Kidney capillary endothelial cell (primary cell): ENCODE data around the gene STX12.

Experiments
- DNase-seq: peaks from one replicate; pipeline ENCODE4 v3.0.0-alpha.2; 2018; ENCODE audit warnings: low spot score

STX12 gene

GRCh38 chr1:27772932-27773825 is at the start of gene STX12:
STX12 (plus strand) TSS chr1:27773219; CDS start chr1:27773308, 89 bp downstream.
- peak; percentile 99 for DNase-seq

DNA sequence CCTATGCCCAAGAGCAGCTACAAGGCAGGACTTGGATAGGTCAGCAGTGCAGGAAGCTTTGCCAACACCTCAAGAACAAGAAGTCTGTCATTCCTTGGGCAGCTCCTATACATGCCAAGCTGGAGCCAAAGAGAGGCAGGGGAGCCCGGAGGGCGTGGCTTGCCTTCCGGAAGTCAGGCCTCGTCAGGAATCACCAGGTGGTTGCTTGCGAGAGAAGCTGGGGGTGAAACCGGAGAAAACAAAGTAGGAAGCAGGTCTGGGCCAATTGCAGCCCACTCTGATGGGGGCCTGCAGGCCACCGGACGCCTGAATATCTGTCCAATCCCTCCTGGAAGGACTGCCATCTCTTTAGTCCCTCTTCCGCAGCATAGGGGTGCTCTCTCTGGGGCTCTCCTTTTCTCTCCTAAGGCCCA is 48.1 kb upstream of the STX12 start:
- no peak for DNase-seq

GRCh38 chr1:27725374-27726172 is 47.4 kb upstream of the STX12 start, which contains the start of gene FAM76A:
FAM76A (plus strand) TSS chr1:27725961; CDS start chr1:27726081, 120 bp downstream.
- DNase-seq = peak; percentile 99

DNA sequence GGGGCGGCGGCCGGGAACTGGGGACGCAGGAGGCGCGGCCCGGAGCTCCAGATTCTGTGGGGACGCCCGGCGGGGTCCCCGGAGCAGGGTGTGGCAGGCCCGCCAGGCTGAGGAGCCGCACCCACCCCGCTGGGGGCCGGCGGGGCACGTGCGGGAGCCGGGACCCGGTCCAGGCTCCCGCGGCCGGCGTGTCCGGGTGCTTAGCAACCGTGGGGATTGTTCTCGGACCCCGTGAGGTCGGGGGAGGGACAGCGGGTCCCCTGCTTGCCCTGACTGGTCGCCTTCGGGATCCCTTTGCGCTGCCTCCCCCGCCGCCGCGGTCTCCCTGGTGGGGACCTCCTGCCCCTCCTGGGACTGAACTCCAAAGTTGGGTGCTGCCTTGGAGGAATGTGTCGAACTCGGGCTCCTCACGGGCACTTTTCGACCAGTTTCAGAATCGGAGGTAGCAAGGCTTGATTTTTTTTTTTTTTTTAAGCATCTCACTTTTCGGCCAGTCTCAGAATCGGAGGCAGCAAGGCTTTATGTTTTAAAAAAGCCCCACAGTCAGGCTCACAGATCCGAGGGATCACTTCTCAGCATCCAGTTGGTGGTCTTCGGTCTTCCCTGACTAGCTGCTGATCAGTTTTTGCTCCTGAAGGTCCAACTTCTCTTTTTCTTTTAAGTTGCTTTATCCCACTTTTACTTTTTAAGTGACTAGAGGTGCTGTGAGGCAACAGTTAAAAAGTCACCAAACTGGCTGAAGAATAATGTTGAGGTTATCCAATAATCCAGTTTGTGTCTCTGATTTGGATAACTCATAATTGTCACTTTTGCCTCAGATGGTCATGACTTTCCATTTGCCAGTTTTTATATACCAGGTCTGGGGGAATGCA is 46.6 kb upstream of the STX12 start:
- DNase-seq = peak; percentile 47

DNA sequence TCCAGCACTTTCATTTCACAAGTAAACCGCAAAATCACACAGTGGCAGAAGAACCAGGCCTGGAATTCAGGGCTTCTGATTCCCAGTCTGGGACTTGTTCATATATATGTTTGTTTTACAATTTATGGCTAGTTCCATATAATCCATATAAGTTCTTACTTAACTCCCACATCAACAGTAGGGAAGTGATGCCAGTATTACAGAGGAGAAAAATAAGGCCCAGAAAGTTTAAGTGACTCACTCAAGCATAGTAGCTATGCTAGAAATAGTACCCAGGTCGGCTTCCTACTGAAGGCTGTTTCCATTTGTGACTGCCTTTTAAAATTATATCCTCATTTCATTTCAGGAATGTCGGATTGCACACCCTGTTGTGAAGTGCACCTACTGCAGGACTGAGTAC is 45.9 kb upstream of the STX12 start:
- DNase-seq = peak; percentile 48

DNA sequence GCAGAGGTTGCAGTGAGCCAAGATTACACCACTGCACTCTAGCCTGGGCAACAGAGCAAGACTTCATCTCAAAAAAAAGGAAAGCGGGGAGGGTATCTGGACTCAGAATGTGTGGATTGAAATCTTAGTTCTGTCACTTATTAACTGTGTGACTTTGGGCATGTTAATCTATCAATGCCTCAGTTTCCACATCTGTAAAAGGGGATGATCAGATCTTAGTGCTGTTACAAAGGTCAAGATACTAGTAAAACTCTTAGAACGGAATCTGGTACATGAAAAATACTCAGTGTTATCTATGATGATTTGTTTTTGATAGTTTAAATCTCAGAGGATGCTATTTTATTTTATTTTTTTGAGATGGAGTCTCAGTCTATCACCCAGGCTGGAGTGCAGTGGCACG is 36.8 kb upstream of the STX12 start:
- DNase-seq = no peak

DNA sequence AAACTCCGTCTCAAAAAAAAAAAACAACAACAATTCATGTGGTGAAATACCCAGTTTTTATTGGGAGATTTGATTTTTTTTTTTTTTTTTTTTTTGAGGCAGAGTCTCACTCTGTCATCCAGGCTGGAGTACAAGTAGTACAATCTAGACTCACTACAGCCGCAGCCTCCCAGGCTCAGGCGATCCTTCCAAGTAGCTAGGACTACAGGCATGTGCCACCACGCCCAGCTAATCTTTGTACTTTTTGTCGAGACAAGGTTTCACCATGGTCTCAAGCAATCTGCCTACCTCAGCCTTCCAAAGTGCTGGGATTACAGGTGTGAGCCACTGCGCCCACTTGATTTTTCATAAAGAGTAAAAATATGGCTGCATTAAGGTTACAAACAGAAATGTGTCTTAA is 31.9 kb upstream of the STX12 start:
- no peak for DNase-seq

GRCh38 chr1:27744556-27744955 is 28.5 kb upstream of the STX12 start:
- no peak for DNase-seq

GRCh38 chr1:27745466-27745865 is 27.6 kb upstream of the STX12 start:
- DNase-seq = no peak

GRCh38 chr1:27752360-27752759 is 20.7 kb upstream of the STX12 start:
- DNase-seq = no peak

DNA sequence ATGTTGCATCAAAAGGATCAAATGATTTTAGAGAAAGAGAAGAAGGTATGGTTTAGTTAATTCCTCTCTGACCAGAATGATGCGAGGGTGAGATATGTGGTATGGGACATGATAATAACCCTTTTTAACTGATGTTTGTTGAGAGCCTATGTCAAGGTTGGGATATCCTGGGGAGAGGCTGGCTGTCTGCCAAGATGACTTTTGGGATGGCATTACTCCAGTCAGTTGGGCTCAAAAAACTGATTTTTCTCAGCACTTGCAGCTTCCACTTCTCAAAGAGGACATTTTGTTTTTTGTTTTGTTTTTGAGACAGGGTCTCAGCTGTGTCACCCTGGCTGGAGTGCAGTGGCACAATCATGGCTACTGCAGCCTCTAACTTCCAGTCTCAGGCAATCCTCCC is 17.7 kb upstream of the STX12 start:
- no peak for DNase-seq

GRCh38 chr1:27755865-27756264 is 17.2 kb upstream of the STX12 start:
- DNase-seq = no peak

GRCh38 chr1:27759236-27759635 is 13.8 kb upstream of the STX12 start:
- DNase-seq = no peak

- no peak for DNase-seq
These were observed 12.6 kb upstream of the STX12 start for GRCh38 chr1:27760426-27760825.

- no peak for DNase-seq
These were observed 11.0 kb upstream of the STX12 start for GRCh38 chr1:27762033-27762432.

DNA sequence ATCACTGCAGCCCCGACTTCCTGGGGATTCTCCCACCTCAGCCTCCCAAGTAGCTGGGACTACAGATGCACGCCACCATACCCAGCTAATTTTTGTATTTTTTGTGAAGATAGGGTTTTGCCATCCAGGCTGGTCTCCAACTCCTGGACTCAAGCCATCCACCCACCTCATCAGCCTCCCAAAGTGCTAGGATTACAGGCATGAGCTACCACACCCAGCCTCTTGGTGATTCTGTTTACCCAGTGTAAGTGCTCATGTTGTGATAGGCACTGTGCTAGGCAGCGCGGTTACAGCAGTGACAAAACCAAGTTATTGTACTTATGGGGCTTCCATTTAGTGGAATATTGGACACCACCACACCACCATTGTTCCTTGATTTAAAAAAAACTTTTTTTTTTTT is 9.7 kb upstream of the STX12 start:
- DNase-seq = no peak

- no peak for DNase-seq
These were observed 2.7 kb upstream of the STX12 start for GRCh38 chr1:27770293-27770830.

DNA sequence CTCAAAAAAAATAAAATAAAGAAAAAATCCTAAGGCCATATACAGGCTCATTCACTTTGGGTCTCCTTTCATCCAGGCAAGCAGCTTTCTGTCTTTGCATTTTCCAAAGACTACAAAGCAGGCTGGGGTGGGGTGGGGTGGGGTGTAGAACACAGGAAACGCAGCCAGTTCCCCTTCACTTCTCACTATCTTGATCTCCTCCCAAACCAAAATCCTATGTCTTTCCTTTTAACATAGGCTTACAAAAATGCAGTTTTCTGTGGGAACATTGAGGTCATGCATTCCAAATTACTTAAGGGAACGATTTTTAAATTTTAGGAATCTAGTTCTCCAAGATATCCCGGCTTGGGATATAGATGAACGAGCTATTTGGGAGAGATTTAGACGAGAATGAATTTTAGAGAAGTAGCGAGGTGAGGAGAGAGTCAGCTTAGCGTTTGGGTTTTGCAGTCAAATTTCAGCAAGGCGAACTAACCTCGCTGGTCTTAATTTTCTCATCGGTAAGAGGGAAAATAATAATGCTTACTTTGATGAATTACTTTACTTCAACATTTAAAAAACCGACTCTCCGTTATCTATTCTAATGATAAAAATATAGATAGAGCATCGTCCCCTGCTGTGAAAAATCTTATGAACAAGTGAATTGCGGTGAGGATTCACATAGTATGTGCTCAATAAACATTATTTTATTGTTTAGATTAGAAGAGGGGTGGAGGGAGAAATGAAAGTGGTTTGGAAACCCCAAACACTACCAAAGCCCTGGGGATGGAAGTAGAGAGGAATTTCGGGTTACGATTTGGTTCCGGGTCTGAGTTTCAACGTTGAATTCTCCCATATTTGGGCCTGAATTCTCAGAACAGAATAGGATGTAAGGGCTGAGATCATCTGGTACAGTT is 735 bp upstream of the STX12 start:
- no peak for DNase-seq

DNA sequence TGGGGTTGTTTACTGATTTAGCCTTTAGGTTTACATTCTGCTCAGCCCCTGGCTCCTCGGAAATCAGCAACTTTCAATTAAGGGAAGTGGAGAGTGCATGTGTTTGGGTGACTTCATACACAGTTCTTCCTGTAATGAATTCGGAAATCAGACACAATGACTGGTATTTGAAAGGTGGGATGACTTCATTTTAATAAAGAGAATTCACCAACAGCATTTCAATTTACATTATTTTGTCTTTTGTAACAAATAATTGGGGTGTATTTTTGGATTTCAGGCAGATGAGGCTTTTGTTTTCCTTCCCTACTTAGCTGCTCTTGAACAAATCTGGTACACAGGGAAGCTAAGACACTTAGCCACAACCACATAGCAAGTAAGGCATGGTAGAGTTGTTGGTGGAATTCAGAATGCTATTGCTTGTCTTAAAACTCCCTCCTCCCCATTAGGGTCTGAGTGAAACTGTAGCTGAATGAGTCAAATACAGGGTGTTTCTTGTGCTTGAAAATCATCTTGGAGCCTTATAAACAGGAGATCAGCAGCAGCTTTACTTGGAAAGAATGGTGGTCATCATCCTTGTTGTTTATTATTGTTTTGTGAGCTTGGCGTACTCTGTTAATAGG is 917 bp downstream of the STX12 start:
- DNase-seq = peak; percentile 65

GRCh38 chr1:27774654-27775053 is 1.6 kb downstream of the STX12 start:
- DNase-seq = no peak
